ENCODE data around the gene CSTF2. TPM values are rescaled to one million over a fixed set of nuclear protein-coding genes. Genes with fewer than 3 reads are reported as not detected.
A peak's percentile ranks its signal among the peaks of the same experiment; 100 is the strongest.

Gene CSTF2
- polyA plus RNA-seq, 2 of the 4 experiments (the other 2 are of a cell fraction): 33.2 to 47.0 TPM

DNA sequence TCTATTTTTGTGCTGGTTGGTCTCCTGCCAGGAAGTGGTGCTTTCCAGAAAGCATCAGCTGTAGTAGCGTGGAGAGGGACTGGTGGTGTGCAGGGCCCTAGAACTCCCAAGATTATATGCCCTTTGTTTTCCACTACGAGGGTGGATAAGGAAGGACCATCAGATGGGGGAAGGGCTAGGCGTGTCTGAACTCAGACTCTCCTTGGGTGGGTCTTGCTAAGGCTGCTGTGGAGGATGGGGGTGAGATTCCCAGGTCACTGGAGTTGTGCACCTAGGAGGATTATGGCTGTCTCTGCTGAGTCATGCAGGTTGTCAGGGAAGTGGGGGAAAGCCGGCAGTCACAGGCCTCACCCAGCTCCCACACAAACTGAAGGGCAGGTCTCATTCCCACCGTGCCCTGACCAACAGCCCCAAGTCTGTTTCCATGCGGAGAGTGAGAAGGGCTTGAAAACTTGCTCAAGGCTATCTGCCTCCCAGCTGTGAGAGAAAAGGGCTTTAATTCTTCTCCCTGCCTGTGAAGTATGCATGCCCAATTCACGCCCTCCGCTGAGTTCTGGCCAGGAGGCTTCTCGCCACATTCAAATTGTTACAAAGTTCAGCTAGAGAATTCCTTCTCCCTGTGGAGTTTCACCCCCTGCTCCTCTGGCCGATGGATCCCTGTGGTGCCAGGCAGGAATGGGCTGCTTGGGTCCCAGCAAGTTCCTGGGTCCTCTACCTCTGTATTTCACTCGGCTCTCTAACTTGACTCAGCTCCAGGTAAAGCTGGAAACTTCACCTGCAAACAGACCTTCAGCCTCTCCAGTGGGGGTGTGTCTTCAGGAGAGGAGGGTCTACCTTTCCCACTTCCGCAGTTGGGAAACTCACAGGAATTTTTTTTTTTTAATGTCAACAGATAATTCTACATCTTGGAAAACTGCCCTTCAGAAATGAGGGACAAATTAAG, 7.7 kb upstream of the CSTF2 start:
- no peak overlapping the region for H3K27ac ChIP-seq
- no peaks in the 10 kb centered on the region for H3K9me3 ChIP-seq
- TF ChIP-seq, protein P1, sequence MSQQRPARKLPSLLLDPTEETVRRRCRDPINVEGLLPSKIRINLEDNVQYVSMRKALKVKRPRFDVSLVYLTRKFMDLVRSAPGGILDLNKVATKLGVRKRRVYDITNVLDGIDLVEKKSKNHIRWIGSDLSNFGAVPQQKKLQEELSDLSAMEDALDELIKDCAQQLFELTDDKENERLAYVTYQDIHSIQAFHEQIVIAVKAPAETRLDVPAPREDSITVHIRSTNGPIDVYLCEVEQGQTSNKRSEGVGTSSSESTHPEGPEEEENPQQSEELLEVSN (IDR thresholded peaks at IDR 0.05; ENCODE audit: borderline replicate concordance, low read depth): no peak
- no peak for TF ChIP-seq TP53 (CRISPR knock-in tag; IDR thresholded peaks at IDR 0.05)
- no peak for TF ChIP-seq MAZ (IDR thresholded peaks at IDR 0.05; ENCODE audit: borderline replicate concordance, low read depth, low read length)
- TF ChIP-seq ZFP36 (IDR thresholded peaks at IDR 0.05; ENCODE audit: borderline replicate concordance, partially characterized antibody): no peak
- no peak for TF ChIP-seq CHD4 (IDR thresholded peaks at IDR 0.05; ENCODE audit: borderline replicate concordance)
- no peak for TF ChIP-seq ZNF302 (CRISPR knock-in tag; IDR thresholded peaks at IDR 0.05)
- TF ChIP-seq, protein P2, sequence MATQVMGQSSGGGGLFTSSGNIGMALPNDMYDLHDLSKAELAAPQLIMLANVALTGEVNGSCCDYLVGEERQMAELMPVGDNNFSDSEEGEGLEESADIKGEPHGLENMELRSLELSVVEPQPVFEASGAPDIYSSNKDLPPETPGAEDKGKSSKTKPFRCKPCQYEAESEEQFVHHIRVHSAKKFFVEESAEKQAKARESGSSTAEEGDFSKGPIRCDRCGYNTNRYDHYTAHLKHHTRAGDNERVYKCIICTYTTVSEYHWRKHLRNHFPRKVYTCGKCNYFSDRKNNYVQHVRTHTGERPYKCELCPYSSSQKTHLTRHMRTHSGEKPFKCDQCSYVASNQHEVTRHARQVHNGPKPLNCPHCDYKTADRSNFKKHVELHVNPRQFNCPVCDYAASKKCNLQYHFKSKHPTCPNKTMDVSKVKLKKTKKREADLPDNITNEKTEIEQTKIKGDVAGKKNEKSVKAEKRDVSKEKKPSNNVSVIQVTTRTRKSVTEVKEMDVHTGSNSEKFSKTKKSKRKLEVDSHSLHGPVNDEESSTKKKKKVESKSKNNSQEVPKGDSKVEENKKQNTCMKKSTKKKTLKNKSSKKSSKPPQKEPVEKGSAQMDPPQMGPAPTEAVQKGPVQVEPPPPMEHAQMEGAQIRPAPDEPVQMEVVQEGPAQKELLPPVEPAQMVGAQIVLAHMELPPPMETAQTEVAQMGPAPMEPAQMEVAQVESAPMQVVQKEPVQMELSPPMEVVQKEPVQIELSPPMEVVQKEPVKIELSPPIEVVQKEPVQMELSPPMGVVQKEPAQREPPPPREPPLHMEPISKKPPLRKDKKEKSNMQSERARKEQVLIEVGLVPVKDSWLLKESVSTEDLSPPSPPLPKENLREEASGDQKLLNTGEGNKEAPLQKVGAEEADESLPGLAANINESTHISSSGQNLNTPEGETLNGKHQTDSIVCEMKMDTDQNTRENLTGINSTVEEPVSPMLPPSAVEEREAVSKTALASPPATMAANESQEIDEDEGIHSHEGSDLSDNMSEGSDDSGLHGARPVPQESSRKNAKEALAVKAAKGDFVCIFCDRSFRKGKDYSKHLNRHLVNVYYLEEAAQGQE (IDR thresholded peaks at IDR 0.05): no peak
- TF ChIP-seq, protein P3, sequence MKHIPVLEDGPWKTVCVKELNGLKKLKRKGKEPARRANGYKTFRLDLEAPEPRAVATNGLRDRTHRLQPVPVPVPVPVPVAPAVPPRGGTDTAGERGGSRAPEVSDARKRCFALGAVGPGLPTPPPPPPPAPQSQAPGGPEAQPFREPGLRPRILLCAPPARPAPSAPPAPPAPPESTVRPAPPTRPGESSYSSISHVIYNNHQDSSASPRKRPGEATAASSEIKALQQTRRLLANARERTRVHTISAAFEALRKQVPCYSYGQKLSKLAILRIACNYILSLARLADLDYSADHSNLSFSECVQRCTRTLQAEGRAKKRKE (CRISPR knock-in tag; IDR thresholded peaks at IDR 0.05; ENCODE audit: low read depth): no peak
- WGBS (ENCODE audit: missing lambda C conversion rate): 78% methylated on average over 7 of the region's 12 CpGs
- ATAC-seq (no peak), FAIRE-seq (no peak), DNase-seq (ENCODE audit: low read depth in 1 of 2, low spot score in 1 of 2) (no peak)
- ChIA-PET POLR2A (no interaction called here), CTCF (interaction anchor here (1.3 to 1.4 kb wide), 2 partner anchors 44 to 475 kb away, joined by 3 to 4 read pairs; no protein-coding TSS in a partner anchor)
- H3K4me1 ChIP-seq: no peaks in the 10 kb centered on the region
- H3K4me3 ChIP-seq: no peak overlapping the region
- H3K4me2 ChIP-seq: no peak overlapping the region

DNA sequence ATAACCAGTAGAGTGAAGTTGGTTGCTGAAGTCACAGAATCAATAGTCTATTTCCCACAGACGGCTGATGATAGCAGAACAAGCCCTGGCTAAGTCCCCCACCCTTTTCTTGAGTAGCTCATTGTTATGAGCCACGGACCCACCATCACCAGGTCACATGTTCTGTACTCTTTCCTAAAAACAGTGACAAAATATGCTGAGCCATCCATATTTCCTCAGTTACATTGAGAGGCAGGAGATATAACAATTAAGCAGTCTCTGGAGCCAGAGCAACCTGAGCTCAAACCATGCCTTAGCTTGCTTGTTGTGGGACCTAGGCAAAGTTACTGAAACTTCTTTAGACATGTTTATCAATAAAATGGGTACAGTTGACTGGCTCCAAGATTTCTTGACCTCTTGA, 2.9 kb upstream of the CSTF2 start:
- Histone ChIP-seq H3K4me1 (peaks cover 5% of the 10 kb centered on the region; the same call in 2 of the 3 replicates), H3K9me3 (no peaks in the 10 kb centered on the region), H3K27ac (no peak overlapping the region), H3K4me2 (no peak overlapping the region), H3K4me3 (no peak overlapping the region)
- ChIA-PET POLR2A (no interaction called here), CTCF (interaction anchor here (0.5 kb wide), 1 partner anchor 133 kb away, joined by 3 read pairs; no protein-coding TSS in a partner anchor)
- no peak for DNase-seq (ENCODE audit: low read depth in 1 of 2, low spot score in 1 of 2)
- no peak for FAIRE-seq
- no peak for ATAC-seq
- peak; percentile 64 for TF ChIP-seq MAFK (IDR thresholded peaks at IDR 0.05; ENCODE audit: partially characterized antibody)
- TF ChIP-seq EP300 (IDR thresholded peaks at IDR 0.05): no peak
- WGBS (ENCODE audit: missing lambda C conversion rate): 24% methylated on average over 2 of the region's 2 CpGs

DNA sequence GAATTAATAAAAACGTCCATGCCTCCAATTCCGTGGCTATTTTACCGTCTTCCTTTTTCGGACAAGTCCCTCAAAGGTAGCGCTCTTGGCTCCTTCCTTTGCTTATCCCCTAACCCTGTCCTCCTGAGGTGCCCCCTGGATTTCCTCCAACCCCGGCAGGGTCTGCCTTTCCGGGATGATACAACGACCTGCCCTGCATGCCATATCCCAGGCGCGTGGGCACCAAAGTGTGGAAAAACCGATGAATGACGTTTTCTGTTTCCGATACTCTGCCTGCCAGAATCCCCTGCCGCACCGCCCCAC, 706 bp upstream of the CSTF2 start:
- WGBS (ENCODE audit: missing lambda C conversion rate): 30% methylated on average over 15 of the region's 15 CpGs

DNA sequence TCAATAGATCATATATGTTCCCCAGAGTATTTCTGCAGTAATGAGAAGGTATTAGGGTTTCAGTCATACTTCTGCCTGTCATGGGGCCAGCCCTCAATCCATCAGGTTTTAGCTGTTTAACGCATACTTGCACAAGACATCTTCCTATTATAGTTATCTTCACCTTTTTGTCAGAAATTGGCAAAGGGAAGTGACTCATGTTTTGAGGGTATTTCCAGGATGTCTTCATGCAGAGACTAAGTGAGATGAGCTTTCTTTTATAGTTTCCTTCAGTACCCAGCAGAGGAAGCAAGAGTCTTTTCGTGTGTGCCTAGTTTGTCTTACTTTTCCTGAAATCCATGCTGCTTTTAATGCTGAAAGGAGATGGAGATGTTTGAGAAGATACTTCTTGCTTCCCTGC, 9.5 kb downstream of the CSTF2 start:
- H3K4me2 ChIP-seq: no peak overlapping the region
- TF ChIP-seq, protein P4, sequence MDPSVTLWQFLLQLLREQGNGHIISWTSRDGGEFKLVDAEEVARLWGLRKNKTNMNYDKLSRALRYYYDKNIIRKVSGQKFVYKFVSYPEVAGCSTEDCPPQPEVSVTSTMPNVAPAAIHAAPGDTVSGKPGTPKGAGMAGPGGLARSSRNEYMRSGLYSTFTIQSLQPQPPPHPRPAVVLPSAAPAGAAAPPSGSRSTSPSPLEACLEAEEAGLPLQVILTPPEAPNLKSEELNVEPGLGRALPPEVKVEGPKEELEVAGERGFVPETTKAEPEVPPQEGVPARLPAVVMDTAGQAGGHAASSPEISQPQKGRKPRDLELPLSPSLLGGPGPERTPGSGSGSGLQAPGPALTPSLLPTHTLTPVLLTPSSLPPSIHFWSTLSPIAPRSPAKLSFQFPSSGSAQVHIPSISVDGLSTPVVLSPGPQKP (IDR thresholded peaks at IDR 0.05; ENCODE audit: low read depth, low read length): no peak
- TF ChIP-seq MAZ (IDR thresholded peaks at IDR 0.05; ENCODE audit: borderline replicate concordance, low read depth, low read length) (no peak), HOXB5 (CRISPR knock-in tag; IDR thresholded peaks at IDR 0.05) (no peak), RARB (CRISPR knock-in tag; IDR thresholded peaks at IDR 0.05) (no peak), FOSL2 (IDR thresholded peaks at IDR 0.05) (no peak), FOSL2 (CRISPR knock-in tag; IDR thresholded peaks at IDR 0.05) (peak; percentile 38; the same call in 1 of the 2 replicates), EHMT2 (IDR thresholded peaks at IDR 0.05; ENCODE audit: low read depth) (no peak), ESRRA (IDR thresholded peaks at IDR 0.05; ENCODE audit: borderline replicate concordance, low read length) (no peak)
- ChIA-PET CTCF (interaction anchor here (0.7 to 1.5 kb wide), 3 partner anchors 8 to 61 kb away, joined by 3 to 5 read pairs (median 4); no protein-coding TSS in a partner anchor), POLR2A (interaction anchor here (1.7 kb wide), 1 partner anchor 9 kb away, joined by 4 read pairs; the partner anchor contains the start of gene CSTF2)
- no peaks in the 10 kb centered on the region for H3K9me3 ChIP-seq
- FAIRE-seq (peak; percentile 81), ATAC-seq (no peak), DNase-seq (ENCODE audit: low read depth in 1 of 2, low spot score in 1 of 2) (no peak)
- WGBS (ENCODE audit: missing lambda C conversion rate): 15% methylated on average over 2 of the region's 2 CpGs
- H3K4me1 ChIP-seq: no peaks in the 10 kb centered on the region
- H3K27ac ChIP-seq: no peak overlapping the region
- no peak overlapping the region for H3K4me3 ChIP-seq

More for the DNA sequence above, 706 bp upstream of the CSTF2 start:
- TF ChIP-seq FOSB (CRISPR knock-in tag; IDR thresholded peaks at IDR 0.05): no peak
- no peak for TF ChIP-seq ZNF302 (CRISPR knock-in tag; IDR thresholded peaks at IDR 0.05)
- Histone ChIP-seq H3K27ac (peak overlapping the region; percentile 80 to 84), H3K4me1 (peaks cover 5% of the 10 kb centered on the region; the same call in 2 of the 3 replicates), H3K4me2 (peak overlapping the region; percentile 92), H3K4me3 (peak overlapping the region; percentile 89), H3K9me3 (no peaks in the 10 kb centered on the region)
- ChIA-PET POLR2A (no interaction called here), CTCF (no interaction called here)
- FAIRE-seq (no peak), DNase-seq (ENCODE audit: low read depth in 1 of 2, low spot score in 1 of 2) (no peak), ATAC-seq (no peak; a peak in 2 of 6 replicates)
